Vagina (tissue), 2 donors: Measurements from ENCODE around the gene RNF5.

ENCODE experiments used
- POLR2A ChIP-seq, 2 donors: fragments of 450-650 bp; IDR thresholded peaks; one replicate each; pipeline ENCODE4 v1.6.1; 2017; ENCODE audit warnings: antibody characterized with exemption in 2 of 2, mild to moderate bottlenecking in 2 of 2, moderate library complexity in 2 of 2
- POLR2AphosphoS5 ChIP-seq, 2 donors: sonication (generic); formaldehyde crosslinking; IDR thresholded peaks; one replicate each; pipeline ENCODE4 v1.9.0; 2017; ENCODE audit warnings: antibody characterized with exemption in 2 of 2, mild to moderate bottlenecking in 2 of 2, low read depth in 1 of 2; ENCODE audit not compliant: insufficient read depth in 1 of 2
- TF ChIP-seq, protein P1 (sequence below), 3 experiments: fragments of 450-650 bp in 2 of 3; fragments of 200-600 bp in 1 of 3; sonication (generic) in 1 of 3; IDR thresholded peaks; one replicate each; pipeline ENCODE4 v1.5.1; 2017 to 2019; ENCODE audit warnings: antibody characterized with exemption in 3 of 3, mild to moderate bottlenecking in 2 of 3, moderate library complexity in 2 of 3

DNA sequence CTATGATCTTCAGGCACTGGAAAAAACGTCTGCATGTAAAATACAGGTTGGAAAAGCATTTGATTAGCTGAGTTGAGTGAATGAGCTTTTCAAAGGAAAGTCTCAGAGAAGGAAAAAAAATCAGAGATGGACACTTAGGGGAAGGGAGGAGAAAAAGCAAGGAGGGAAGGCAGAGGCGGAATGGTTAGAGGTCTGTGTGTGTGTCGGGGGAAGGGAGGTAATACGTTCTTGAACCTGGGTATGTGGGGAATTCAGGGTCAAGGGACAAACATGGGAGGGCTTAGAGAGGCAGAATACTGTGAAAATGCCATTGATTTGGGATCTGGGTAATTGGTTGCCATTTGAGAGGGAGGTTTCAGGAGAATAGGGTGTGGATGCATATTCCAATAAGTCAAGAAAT is 31.5 kb upstream of the RNF5 start:
- TF ChIP-seq, protein P1, sequence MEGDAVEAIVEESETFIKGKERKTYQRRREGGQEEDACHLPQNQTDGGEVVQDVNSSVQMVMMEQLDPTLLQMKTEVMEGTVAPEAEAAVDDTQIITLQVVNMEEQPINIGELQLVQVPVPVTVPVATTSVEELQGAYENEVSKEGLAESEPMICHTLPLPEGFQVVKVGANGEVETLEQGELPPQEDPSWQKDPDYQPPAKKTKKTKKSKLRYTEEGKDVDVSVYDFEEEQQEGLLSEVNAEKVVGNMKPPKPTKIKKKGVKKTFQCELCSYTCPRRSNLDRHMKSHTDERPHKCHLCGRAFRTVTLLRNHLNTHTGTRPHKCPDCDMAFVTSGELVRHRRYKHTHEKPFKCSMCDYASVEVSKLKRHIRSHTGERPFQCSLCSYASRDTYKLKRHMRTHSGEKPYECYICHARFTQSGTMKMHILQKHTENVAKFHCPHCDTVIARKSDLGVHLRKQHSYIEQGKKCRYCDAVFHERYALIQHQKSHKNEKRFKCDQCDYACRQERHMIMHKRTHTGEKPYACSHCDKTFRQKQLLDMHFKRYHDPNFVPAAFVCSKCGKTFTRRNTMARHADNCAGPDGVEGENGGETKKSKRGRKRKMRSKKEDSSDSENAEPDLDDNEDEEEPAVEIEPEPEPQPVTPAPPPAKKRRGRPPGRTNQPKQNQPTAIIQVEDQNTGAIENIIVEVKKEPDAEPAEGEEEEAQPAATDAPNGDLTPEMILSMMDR (IDR thresholded peaks at IDR 0.05) = no peak
- TF ChIP-seq POLR2A (IDR thresholded peaks at IDR 0.05) = no peak
- no peak for TF ChIP-seq POLR2AphosphoS5 (IDR thresholded peaks at IDR 0.05; ENCODE audit: insufficient read depth in 1 of 2, low read depth in 1 of 2)
